Small intestine (tissue), 7 donors: ENCODE results near the gene GOPC. TPM values are rescaled to one million over a fixed set of nuclear protein-coding genes. Genes with fewer than 3 reads are reported as not detected.

Source experiments
- DNase-seq, 2 donors: peaks; one replicate each; pipeline versions ENCODE4 v3.0.0 to v3.0.0-alpha.2; 2013
- FAIRE-seq: peaks from 2 replicates; lab custom pipeline; 2012; peaks lifted over from hg19 to GRCh38; lab: Jason Lieb, UNC
- H3K27ac ChIP-seq, 3 donors: one replicate each; pipeline ENCODE4 v1.5.1; 2013; ENCODE audit warnings: low read length in 2 of 3, mild to moderate bottlenecking in 2 of 3, control low read depth in 1 of 3, inconsistent platforms in 1 of 3, low read depth in 1 of 3, moderate library complexity in 1 of 3
- H3K27me3 ChIP-seq, 3 donors: one replicate each; pipeline ENCODE4 v1.6.1; 2013; ENCODE audit warnings: low read length in 3 of 3, inconsistent platforms in 1 of 3; ENCODE audit not compliant: control insufficient read depth in 3 of 3, insufficient read depth in 3 of 3
- H3K36me3 ChIP-seq, 3 donors: one replicate each; pipeline ENCODE4 v1.6.1; 2013; ENCODE audit warnings: low read length in 3 of 3, inconsistent platforms in 1 of 3, low read depth in 1 of 3, mild to moderate bottlenecking in 1 of 3, moderate library complexity in 1 of 3; ENCODE audit not compliant: control insufficient read depth in 3 of 3, insufficient read depth in 2 of 3
- H3K4me1 ChIP-seq, 3 donors: one replicate each; pipeline ENCODE4 v1.6.1; 2013; ENCODE audit warnings: low read length in 2 of 3, inconsistent platforms in 1 of 3, low read depth in 1 of 3, mild to moderate bottlenecking in 1 of 3, moderate library complexity in 1 of 3; ENCODE audit not compliant: control insufficient read depth in 3 of 3, insufficient read depth in 2 of 3
- H3K4me3 ChIP-seq, 3 donors: one replicate each; pipeline ENCODE4 v1.5.1; 2013; ENCODE audit warnings: low read length in 3 of 3, control low read depth in 1 of 3, inconsistent platforms in 1 of 3, low read depth in 1 of 3, mild to moderate bottlenecking in 1 of 3, moderate library complexity in 1 of 3
- H3K9me3 ChIP-seq, 2 donors: one replicate each; pipeline ENCODE4 v1.6.1; 2013; ENCODE audit warnings: low read depth in 1 of 2, low read length in 1 of 2; ENCODE audit not compliant: control insufficient read depth in 2 of 2, insufficient read depth in 1 of 2
- WGBS, 3 donors: extraction: QIAGEN DNeasy Blood & Tissue Kit; methylation state at CpG; one replicate each; pipeline ENCODE4 v1.1.7; 2013; 5-methylcytosine and 5-hydroxymethylcytosine counted together
- polyA plus RNA-seq, 4 donors: library from polyadenylated mRNA; stranded (reverse) in 3 of 4; unstranded in 1 of 4; fragments of 200-250 nt in 3 of 4; fragments of 120-200 nt in 1 of 4; gene quantifications; one replicate each; pipeline versions ENCODE4 v1.2.1 to v1.2.3, GENCODE V29; 2013
- donor health status: healthy with polysubstance abuse.
- donor health status: control.
- donor health status: control.
- donor health status: Bipolar disorder and iron deficiency.
- donor health status: healthy.

The GOPC gene
- polyA plus RNA-seq, 4 donors = 7.6 to 44.1 (median 11.8) TPM

DNA sequence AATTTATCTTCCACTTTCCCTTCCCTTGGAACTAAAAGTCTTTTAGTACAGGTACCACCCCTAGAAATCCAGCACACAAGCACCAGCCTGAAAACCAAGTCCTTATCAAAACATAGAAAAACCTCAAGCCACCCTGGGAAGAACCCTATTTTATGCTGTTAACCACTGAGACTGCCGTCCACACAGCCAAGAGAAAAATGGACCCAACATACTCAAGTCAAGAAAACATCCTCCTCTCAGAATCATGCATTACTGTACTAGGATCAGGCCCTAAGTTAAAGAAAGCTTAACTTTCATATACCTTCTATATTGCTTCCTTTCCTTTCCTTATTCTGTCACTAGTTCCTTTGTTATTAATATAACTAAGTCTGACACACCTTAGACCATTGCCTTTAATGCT is 16.9 kb upstream of the GOPC start:
- Histone ChIP-seq H3K4me1 (no peaks in the 10 kb centered on the region), H3K4me3 (no peak overlapping the region), H3K27me3 (no peaks in the 10 kb centered on the region), H3K27ac (no peak overlapping the region), H3K9me3 (peaks cover 0 to 6% of the 10 kb centered on the region in 2 donors), H3K36me3 (no peaks in the 10 kb centered on the region)
- no peak for FAIRE-seq
- DNase-seq = no peak
- 77 to 88% (median 78%) methylated on average over 1 of the region's 1 CpG for WGBS, 3 donors

DNA sequence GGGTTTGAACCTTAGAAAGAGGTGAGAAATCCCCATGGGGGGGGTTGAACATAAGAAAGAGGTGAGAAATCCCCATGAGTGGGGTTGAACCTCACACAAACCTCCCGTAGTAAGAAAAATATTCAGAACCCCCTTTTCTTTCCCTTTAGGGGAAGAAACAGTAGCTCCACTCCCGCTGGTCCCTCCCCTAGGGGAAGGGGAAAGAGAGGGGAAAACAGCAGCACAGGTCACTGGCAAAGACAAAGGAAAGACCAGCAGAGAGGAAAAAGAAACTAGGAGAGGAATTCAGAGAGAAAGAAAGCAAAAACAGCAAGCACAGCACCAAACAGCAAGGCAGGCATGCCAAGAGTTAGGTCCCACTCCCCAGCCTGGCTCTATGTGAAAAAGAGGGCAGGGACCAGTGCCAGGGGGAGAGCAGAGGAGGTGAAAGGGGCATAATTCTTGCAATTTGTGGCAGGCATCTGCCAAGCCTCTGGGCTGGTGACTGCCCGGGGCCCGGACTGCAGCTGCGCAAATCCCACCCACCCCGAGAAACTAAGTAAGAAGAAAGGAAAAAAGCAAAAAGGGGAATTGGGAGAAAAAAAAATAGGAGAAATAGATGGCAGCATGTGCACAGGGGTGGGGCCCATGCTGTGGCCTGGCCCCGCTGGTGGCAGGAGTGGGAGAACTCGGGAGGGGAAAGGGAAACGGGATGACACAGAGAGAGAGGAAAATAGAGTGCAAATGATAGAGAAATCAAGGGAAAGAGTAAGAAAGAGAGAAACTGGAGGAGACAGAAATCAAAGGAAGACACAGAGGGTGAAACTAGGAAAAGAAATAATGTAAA is 15.1 kb upstream of the GOPC start:
- Histone ChIP-seq H3K27me3 (no peaks in the 10 kb centered on the region), H3K4me1 (no peaks in the 10 kb centered on the region), H3K27ac (no peak overlapping the region), H3K9me3 (no peaks in the 10 kb centered on the region), H3K4me3 (no peak overlapping the region), H3K36me3 (no peaks in the 10 kb centered on the region)
- 86 to 94% (median 89%) methylated on average over 9 of the region's 9 CpGs for WGBS, 3 donors
- no peak for FAIRE-seq
- no peak for DNase-seq

DNA sequence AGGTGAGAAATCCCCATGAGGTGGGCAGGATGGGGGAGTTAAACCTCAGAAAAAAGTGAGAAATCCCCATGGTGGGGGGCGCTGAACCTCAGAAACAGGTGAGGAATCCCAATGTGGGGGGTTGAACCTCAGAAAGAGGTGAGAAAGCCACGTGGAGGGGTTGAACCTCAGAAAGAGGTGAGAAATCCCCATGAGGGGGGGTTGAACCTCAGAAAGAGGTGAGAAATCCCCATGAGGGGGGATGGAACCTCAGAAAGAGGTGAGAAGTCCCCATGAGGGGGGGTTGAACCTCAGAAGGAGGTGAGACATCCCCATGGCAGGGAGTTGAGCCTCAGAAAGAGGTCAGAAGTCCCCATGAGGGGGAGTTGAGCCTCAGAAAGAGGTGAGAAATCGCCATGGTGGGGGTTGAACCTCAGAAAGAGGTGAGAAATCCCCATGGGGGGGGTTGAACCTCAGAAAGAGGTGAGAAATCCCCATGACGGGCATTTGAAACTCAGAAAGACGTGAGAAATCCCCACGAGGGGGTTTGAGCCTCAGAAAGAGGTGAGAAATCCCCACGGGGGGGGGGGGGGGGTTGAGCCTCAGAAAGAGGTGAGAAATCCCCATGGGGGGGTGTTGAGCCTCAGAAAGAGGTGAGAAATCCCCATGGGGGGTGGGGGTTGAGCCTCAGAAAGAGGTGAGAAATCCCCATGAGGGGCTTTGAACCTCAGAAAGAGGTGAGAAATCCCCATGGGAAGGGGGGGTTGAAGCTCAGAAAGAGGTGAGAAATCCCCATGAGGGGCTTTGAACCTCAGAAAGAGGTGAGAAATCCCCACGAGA is 14.3 kb upstream of the GOPC start:
- FAIRE-seq = no peak
- no peak overlapping the region for H3K4me3 ChIP-seq
- no peaks in the 10 kb centered on the region for H3K4me1 ChIP-seq
- H3K36me3 ChIP-seq = no peaks in the 10 kb centered on the region
- DNase-seq = no peak
- no peaks in the 10 kb centered on the region for H3K27me3 ChIP-seq
- no peaks in the 10 kb centered on the region for H3K9me3 ChIP-seq
- 73 to 80% (median 75%) methylated on average over 7 to 8 of the region's 8 CpGs for WGBS, 3 donors
- no peak overlapping the region for H3K27ac ChIP-seq

DNA sequence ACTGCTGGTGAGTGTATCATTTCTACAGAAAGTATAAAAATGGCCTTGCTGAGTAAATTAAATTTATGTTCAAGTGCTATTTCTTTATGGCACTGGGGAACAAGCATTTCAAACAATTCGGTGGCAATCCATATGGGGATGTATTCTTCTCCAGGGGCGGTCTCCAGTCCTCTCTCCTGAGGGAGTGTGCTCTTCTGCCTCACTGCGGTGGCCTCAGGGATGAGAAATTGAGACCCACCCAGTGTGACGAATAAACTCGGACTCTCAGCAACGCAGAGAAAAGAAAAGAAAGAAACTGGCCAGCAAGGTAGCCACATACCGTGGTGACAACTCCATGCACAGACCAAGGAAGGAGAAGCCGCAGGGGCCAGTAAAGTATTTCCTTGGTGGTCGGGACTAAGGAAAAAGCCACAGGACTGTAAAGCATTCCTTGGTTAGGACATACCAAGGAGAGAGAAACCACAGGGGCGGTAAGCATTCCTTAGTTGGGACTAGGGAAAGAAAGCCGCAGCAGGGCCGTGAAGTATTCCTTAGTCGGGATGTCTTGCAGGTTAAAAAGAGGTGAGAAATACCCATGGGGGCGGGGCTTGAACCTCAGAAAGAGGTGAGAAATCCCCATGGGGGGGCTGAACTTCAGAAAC is 13.6 kb upstream of the GOPC start:
- 86 to 94% (median 91%) methylated on average over 14 of the region's 14 CpGs for whole genome bisulfite sequencing, 3 donors
- H3K9me3 ChIP-seq = no peaks in the 10 kb centered on the region
- H3K4me1 ChIP-seq = no peaks in the 10 kb centered on the region
- FAIRE-seq = no peak
- H3K36me3 ChIP-seq = no peaks in the 10 kb centered on the region
- no peak overlapping the region for H3K4me3 ChIP-seq
- no peak for DNase-seq
- no peak overlapping the region for H3K27ac ChIP-seq
- H3K27me3 ChIP-seq = no peaks in the 10 kb centered on the region

DNA sequence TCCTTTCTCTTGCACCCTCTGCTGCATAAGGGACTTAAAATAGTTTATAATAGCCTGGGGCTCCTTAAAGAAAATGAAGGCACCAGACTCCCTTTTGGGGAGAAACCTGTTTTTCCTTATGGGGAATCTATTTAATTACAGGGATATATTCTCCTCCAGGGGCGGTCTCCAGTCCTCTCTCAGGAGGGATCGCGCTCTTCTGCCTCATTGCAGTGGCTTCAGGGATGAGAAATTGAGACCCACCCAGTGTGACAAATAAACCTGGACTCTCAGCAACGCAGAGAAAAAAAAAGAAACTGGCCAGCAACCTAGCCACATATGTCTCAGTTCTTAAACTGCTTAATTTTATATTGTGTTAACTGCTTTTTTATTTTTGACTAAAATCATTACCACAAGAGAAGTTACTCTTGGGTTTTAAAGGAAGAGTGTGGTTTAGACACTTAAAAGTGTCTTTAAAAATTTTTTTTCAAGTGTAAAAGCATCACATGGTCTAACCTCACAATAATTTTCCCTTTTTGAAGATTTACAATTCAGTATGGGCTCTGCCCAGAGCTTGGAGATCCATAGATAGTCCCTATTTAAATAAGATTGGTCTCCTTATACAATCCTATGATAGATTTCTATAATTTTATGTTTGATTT is 11.7 kb upstream of the GOPC start:
- Histone ChIP-seq H3K27me3 (no peaks in the 10 kb centered on the region), H3K27ac (no peak overlapping the region), H3K4me3 (no peak overlapping the region), H3K36me3 (no peaks in the 10 kb centered on the region), H3K9me3 (no peaks in the 10 kb centered on the region), H3K4me1 (no peaks in the 10 kb centered on the region)
- FAIRE-seq (no peak), DNase-seq (no peak)
- 64 to 90% (median 77%) methylated on average over 4 of the region's 4 CpGs for WGBS, 3 donors

DNA sequence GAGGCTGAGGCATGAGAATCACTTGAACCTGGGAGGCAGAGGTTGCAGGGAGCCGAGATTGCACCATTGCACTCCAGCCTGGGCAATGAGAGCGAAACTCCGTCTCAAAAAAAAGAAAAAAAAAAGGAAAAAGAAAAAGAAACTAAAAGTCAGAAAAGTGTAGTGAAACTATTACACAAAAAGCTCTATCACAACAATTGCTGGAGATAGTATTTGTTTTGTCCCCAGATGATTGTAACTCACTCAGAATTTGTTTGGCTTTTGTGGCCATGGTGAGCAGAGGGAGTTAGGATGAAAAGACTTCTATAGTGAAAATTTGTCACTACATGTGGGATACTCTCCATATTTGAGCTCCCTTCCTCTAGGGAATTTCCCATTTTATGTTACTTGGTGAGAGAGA is 5.2 kb upstream of the GOPC start:
- Histone ChIP-seq H3K4me3 (no peak overlapping the region), H3K27ac (no peak overlapping the region), H3K9me3 (no peaks in the 10 kb centered on the region), H3K27me3 (no peaks in the 10 kb centered on the region), H3K4me1 (peaks cover 0 to 3% (median 2%) of the 10 kb centered on the region in 3 donors), H3K36me3 (no peaks in the 10 kb centered on the region)
- WGBS, 3 donors = 56 to 72% (median 64%) methylated on average over 3 of the region's 3 CpGs
- FAIRE-seq (no peak), DNase-seq (no peak)

DNA sequence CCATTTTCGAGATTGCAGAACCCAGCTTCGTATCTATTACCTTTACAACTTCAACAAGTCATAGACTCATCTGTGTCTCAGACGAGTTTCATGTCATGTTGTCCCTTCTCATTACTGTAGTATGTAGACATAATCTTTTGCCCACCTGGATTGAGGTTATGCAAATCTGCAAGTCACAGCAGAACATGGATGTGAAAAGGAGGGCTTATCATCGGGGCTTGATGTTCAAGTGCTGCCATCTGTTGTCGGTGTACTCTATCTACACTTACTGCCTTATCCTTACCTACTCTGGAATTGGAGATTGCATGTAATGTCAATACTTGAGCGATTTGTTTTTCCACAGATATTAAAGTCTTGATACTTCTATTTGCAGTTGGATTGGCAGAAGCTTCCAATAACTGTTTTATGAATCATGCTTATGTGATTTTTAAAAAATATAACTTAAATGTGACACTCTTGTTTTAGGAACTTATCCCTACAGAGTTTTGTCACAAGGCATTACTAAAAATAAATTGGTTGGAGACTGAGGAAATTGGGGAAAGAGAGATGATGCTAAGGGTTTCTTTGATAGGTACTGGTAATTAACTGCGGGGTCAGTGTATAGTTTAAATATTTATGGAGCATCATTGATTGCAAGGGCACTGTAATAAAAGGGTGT is 3.0 kb upstream of the GOPC start:
- peak; percentile 74 to 76 for DNase-seq
- 23 to 28% (median 24%) methylated on average over 7 of the region's 7 CpGs for WGBS, 3 donors

More for the DNA sequence above, 3.0 kb upstream of the GOPC start:
- peaks cover 1 to 3% (median 2%) of the 10 kb centered on the region in 3 donors for H3K4me1 ChIP-seq
- no peaks in the 10 kb centered on the region for H3K36me3 ChIP-seq
- H3K4me3 ChIP-seq = no peak overlapping the region
- FAIRE-seq = no peak
- H3K27ac ChIP-seq = peak overlapping the region in 1 of 3 donors; percentile 17
- no peaks in the 10 kb centered on the region for H3K27me3 ChIP-seq
- H3K9me3 ChIP-seq = no peaks in the 10 kb centered on the region
